Measurements from ENCODE around the gene ALG3. TPM values are rescaled to one million over a fixed set of nuclear protein-coding genes. Genes with fewer than 3 reads are reported as not detected.
A peak's percentile ranks its signal among the peaks of the same experiment; 100 is the strongest.

ALG3 gene
- total and polyA plus RNA-seq, 9 of the 15 experiments (the other 6 are each of a cell fraction or from before 2014, with no cell fraction given) = 37.5 to 107 (median 80.1) TPM

- TF ChIP-seq ARID4B (CRISPR knock-in tag; IDR thresholded peaks at IDR 0.05) (peak; percentile 75; the same call in 1 of the 2 replicates), POLR2AphosphoS5 (IDR thresholded peaks at IDR 0.05; ENCODE audit: control insufficient read depth, insufficient read depth, low read depth, low read length) (peak; percentile 78), CLOCK (CRISPR knock-in tag; IDR thresholded peaks at IDR 0.05; ENCODE audit: borderline replicate concordance) (no peak), ATF1 (CRISPR knock-in tag; IDR thresholded peaks at IDR 0.05) (0 out of 2 replicates have a peak, but pooled peaks have one; percentile 33), ATF1 (tag; IDR thresholded peaks at IDR 0.05) (peak; percentile 39; the same call in 1 of the 2 replicates), GMEB1 (CRISPR knock-in tag; IDR thresholded peaks at IDR 0.05) (0 out of 2 replicates have a peak, but pooled peaks have one; percentile 41), ARNT (IDR thresholded peaks at IDR 0.05) (no peak), BRF1 (IDR thresholded peaks at IDR 0.05; ENCODE audit: borderline replicate concordance, extremely low read depth, insufficient read length) (no peak), PRDM10 (IDR thresholded peaks at IDR 0.05; ENCODE audit: partially characterized antibody) (peak; percentile 8), E2F4 (CRISPR knock-in tag; IDR thresholded peaks at IDR 0.05; ENCODE audit: low read depth) (0 out of 2 replicates have a peak, but pooled peaks have one; percentile 14)
Observed at GRCh38 chr3:184248454-184249411, at the start of gene ALG3 (continued).

Measured in K562 (cell line).